IPS DF 6.9 (cell line): ENCODE data around the gene ANKRD44.
A peak's percentile ranks its signal among the peaks of the same experiment; 100 is the strongest.

Source experiments
- DNase-seq: peaks from one replicate; pipeline ENCODE4 v3.0.0-alpha.2; 2013; ENCODE audit warnings: low read depth, low spot score
- H3K27ac ChIP-seq: one replicate; pipeline ENCODE4 v1.5.1; 2013; ENCODE audit warnings: low read length, control low read depth
- H3K27me3 ChIP-seq: 2 replicates; pipeline ENCODE4 v1.6.1; 2013; ENCODE audit warnings: mild to moderate bottlenecking, low read length; ENCODE audit not compliant: control insufficient read depth, insufficient read depth
- H3K36me3 ChIP-seq: 2 replicates; pipeline ENCODE4 v1.6.1; 2013; ENCODE audit warnings: low read length; ENCODE audit not compliant: control insufficient read depth, insufficient read depth
- H3K4me1 ChIP-seq: 2 replicates; pipeline ENCODE4 v1.6.1; 2013; ENCODE audit warnings: low read length; ENCODE audit not compliant: control insufficient read depth, insufficient read depth
- H3K4me3 ChIP-seq: 2 replicates; pipeline ENCODE4 v1.5.1; 2013; ENCODE audit warnings: mild to moderate bottlenecking, low read length
- H3K9me3 ChIP-seq: 2 replicates; pipeline ENCODE4 v1.6.1; 2013; ENCODE audit warnings: low read length, inconsistent platforms; ENCODE audit not compliant: control insufficient read depth, insufficient read depth
- WGBS: extraction: QIAGEN DNeasy Blood & Tissue Kit; methylation state at CpG from one replicate; pipeline ENCODE4 v1.1.7; 2013; ENCODE audit warnings: mixed read lengths, missing lambda C conversion rate; ENCODE audit not compliant: insufficient read length, insufficient coverage; 5-methylcytosine and 5-hydroxymethylcytosine counted together

ANKRD44 gene

DNA sequence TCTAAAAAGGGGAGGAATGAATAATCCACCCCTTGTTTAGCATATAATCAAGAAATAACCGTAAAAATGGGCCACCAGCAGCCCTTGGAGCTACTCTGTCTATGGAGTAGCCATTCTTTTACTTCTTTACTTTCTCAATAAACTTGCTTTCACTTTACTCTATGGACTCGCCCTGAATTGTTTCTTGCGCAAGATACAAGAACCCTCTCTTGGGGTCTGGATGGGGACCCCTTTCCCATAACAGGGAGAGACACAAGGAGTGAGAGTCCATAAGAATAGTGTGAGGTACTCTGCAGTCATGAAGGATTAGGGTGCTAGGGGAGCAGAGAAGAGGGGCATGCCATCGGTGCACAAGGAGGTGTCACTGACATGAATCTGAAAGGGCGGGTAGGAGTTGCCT, 224.9 kb downstream of the ANKRD44 start:
- Histone ChIP-seq H3K4me3 (no peak overlapping the region), H3K4me1 (no peaks in the 10 kb centered on the region; the same call in 1 of the 2 replicates), H3K9me3 (no peaks in the 10 kb centered on the region), H3K27me3 (no peaks in the 10 kb centered on the region), H3K36me3 (no peaks in the 10 kb centered on the region), H3K27ac (no peak overlapping the region)
- DNase-seq: no peak
- no CpG with 5 or more reads among the region's 5 CpGs for WGBS

DNA sequence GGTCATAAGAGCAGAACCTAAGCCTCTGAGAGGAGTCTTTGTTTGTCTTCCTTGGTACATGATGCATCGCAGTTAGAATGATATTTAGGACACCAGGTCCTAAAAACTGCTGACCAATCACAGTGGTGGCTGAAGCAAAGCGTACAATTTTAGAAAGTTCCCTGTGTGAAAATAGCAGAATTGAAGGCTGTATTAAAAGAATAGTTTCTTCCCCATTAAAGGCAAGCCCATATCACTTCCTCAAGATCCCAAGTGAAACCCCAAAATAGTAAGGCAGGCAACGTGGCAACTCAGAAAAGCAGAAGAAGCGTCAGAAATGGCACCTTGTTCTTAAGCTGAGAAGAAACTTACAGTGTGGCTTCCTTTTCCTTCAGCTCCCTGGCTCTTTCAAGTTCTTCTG, 229.3 kb downstream of the ANKRD44 start:
- no peak overlapping the region for H3K27ac ChIP-seq
- no peaks in the 10 kb centered on the region for H3K9me3 ChIP-seq
- no peaks in the 10 kb centered on the region for H3K27me3 ChIP-seq
- WGBS: no CpG with 5 or more reads among the region's 4 CpGs
- DNase-seq: no peak
- H3K4me3 ChIP-seq: no peak overlapping the region
- no peaks in the 10 kb centered on the region; the same call in 1 of the 2 replicates for H3K4me1 ChIP-seq
- H3K36me3 ChIP-seq: no peaks in the 10 kb centered on the region

DNA sequence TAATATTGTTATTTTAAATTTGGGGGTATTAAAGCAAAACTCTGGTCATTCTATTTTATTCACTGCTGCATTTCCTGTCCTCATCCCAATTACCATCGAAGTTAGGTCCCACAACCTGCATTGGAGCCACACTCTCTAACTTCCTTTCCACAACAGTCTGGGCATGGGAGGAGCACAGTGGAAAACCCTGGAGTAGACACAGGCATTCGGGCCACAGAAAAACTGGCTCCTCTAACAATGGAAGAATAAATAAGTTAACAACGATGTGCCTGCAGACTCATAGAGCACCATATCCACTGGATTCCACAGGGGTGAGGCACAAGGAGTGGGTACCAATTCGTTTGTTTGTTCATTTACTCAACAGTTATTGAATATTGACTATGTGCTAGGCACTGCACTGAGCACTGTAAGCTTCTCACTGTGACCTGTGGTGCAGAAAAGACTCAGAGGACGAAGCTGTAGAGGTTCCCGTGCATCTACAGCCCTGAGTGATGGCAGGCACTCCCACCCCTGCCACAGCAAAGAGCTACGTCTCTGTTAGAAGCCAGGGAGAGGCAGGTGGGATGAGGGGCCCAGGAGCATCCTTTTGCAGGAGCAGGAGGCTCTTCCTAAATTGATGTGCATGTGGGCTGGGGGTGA, 229.9 kb downstream of the ANKRD44 start:
- no peaks in the 10 kb centered on the region; the same call in 1 of the 2 replicates for H3K4me1 ChIP-seq
- no peak overlapping the region for H3K27ac ChIP-seq
- H3K4me3 ChIP-seq: no peak overlapping the region
- H3K27me3 ChIP-seq: no peaks in the 10 kb centered on the region
- no peak for DNase-seq
- H3K9me3 ChIP-seq: no peaks in the 10 kb centered on the region
- H3K36me3 ChIP-seq: no peaks in the 10 kb centered on the region
- WGBS: no CpG with 5 or more reads among the region's 7 CpGs

DNA sequence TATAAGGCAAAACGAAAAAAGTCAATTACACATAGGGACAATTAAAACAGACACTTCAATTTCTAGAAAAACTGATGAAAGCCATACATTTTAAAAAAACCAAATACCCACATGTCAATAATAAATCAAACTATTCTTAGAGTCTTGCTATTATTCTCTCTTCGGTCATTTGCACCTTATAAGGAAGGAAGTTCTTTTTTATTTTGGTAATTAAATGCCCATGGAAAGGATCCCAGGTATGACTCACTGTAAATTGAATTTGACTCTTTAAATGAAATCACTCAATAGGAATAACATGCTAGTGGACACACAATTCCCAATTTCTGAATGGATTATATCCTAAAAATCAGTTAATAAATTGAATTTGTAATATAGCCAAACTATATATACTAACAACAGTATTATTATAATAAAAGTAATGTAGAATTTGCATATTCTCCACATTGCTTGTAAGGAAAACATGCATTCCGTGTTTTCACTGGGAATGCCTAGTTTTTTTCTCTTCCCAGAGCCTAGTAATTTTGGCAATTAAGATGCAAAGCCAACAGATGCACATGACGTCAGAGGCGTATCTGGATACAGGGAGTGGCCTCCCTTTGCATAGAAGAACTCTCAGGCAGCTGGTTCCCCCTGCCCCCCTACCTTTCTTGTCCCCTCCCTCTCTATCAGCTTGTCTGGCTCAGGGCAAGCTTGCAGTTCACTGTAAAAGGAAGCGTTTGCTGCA, 230.6 kb downstream of the ANKRD44 start:
- no peak overlapping the region for H3K4me3 ChIP-seq
- no peaks in the 10 kb centered on the region for H3K9me3 ChIP-seq
- WGBS: no CpG with 5 or more reads among the region's 6 CpGs
- no peak overlapping the region for H3K27ac ChIP-seq
- no peaks in the 10 kb centered on the region for H3K27me3 ChIP-seq
- DNase-seq: no peak
- no peaks in the 10 kb centered on the region; the same call in 1 of the 2 replicates for H3K4me1 ChIP-seq
- H3K36me3 ChIP-seq: no peaks in the 10 kb centered on the region

DNA sequence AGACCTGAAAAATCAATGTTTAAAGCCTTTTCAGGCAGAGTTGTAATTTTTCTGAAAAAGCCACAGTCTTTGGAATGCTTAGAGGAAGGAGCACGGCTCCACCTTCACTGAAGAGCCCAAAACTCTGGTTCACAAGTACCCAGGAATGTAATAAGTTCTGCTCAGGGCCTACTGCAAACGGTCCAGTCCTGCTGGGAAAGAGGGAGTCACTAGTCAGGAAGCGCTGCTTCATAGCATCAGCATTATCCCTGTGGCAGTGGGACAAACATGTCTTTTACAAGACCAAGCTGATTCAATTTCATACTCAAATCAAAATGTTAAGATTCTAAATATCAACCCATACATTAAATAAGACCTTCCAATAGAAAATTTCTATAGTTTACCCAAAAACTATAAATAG, 231.2 kb downstream of the ANKRD44 start:
- no peaks in the 10 kb centered on the region for H3K9me3 ChIP-seq
- H3K36me3 ChIP-seq: no peaks in the 10 kb centered on the region
- H3K27me3 ChIP-seq: no peaks in the 10 kb centered on the region
- no peaks in the 10 kb centered on the region; the same call in 1 of the 2 replicates for H3K4me1 ChIP-seq
- DNase-seq: no peak
- H3K4me3 ChIP-seq: no peak overlapping the region
- no peak overlapping the region for H3K27ac ChIP-seq
- no CpG with 5 or more reads among the region's 3 CpGs for WGBS

DNA sequence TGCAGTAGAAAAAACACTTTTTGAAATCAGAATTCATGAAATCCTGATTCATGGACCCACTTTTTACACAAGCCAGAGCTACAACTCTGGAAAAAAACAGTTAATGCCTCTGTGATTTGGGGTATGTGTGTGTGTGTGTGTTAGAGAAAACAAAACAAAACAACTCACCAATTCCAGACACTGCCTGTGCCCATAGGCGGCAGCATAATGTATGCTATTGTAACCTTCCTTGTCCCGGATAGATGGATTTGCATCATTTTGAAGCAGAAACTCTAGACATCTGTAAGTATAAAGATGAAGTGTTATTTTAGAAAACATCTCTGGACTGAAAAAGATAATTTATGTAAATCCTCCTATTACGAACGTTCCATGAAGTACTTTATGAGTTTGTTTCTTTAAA, 232.0 kb downstream of the ANKRD44 start:
- no peak overlapping the region for H3K4me3 ChIP-seq
- no peak overlapping the region for H3K27ac ChIP-seq
- no peaks in the 10 kb centered on the region for H3K9me3 ChIP-seq
- WGBS: no CpG with 5 or more reads among the region's 4 CpGs
- DNase-seq: no peak
- no peaks in the 10 kb centered on the region for H3K27me3 ChIP-seq
- no peaks in the 10 kb centered on the region for H3K36me3 ChIP-seq
- no peaks in the 10 kb centered on the region; the same call in 1 of the 2 replicates for H3K4me1 ChIP-seq

DNA sequence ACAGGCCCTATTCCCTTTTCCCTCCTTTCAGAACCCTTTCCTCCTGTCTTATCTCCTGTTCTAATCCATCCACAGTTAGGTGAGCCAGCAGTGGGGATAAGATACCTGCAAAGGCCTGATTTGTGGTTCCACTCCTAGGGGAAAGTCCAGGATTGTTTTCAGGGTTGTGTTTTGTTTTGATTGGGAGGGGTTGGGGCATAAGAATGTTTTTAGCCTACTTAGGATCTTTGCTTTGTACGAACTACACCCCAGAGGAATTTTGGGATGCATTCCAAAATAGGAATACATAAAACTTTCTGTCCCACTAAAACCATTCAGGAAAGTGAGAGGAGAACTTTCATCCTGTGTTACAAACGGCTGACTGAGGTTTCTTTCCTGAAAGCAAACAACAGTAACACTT, 233.2 kb downstream of the ANKRD44 start:
- H3K36me3 ChIP-seq: no peaks in the 10 kb centered on the region
- DNase-seq: no peak
- no peaks in the 10 kb centered on the region for H3K27me3 ChIP-seq
- no peaks in the 10 kb centered on the region; the same call in 1 of the 2 replicates for H3K4me1 ChIP-seq
- no peak overlapping the region for H3K4me3 ChIP-seq
- no peaks in the 10 kb centered on the region for H3K9me3 ChIP-seq
- no peak overlapping the region for H3K27ac ChIP-seq
- WGBS: no CpG with 5 or more reads among the region's 2 CpGs

DNA sequence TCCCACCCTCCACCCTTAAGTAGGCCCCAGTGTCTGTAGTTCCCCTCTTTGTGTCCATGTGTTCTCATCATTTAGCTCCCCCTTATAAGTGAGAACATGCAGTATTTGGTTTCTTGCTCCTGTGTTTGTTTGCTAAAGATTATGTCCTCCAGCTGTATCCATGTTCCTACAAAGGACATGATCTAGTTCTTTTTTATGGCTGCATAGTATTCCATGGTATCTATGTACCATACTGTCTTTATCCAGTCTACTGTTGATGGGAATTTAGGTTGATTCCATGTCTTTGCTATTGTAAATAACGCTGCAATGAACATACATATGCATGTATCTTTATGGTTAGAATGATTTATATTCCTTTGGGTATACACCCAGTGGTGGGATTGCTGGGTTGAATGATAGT, 233.9 kb downstream of the ANKRD44 start:
- no CpG with 5 or more reads among the region's 1 CpG for WGBS
- no peaks in the 10 kb centered on the region for H3K27me3 ChIP-seq
- H3K4me1 ChIP-seq: no peaks in the 10 kb centered on the region; the same call in 1 of the 2 replicates
- no peak overlapping the region for H3K4me3 ChIP-seq
- H3K36me3 ChIP-seq: no peaks in the 10 kb centered on the region
- H3K9me3 ChIP-seq: no peaks in the 10 kb centered on the region
- no peak for DNase-seq
- no peak overlapping the region for H3K27ac ChIP-seq

DNA sequence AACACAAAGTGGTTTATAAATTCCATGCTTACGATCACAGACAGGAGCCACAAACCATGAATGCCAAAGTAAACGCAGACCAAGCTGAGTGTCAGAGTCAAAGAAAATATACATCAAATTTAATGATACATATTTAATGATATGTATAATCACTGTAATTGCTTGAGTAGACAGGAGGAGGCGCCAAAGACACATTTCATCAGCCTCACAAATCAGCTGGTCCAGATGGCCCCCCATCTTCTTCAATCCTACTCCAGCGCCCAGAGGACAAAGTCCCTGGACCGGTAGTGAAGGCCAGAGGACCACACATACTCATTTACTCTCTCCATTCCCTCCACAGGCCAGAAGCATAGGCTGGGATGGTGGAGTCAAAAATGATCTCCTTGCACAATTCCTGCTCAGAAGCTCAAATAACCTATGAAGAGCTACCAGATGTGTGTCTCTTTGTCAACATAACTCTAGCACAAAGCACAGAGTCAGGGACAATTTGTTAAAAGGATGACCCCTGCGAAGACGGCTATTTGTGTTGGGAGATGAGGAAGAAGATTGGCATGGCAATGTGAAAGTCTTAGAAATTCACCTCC, 234.7 kb downstream of the ANKRD44 start:
- Histone ChIP-seq H3K27me3 (no peaks in the 10 kb centered on the region), H3K27ac (no peak overlapping the region), H3K9me3 (no peaks in the 10 kb centered on the region), H3K4me1 (no peaks in the 10 kb centered on the region), H3K4me3 (no peak overlapping the region), H3K36me3 (no peaks in the 10 kb centered on the region)
- no CpG with 5 or more reads among the region's 7 CpGs for WGBS
- DNase-seq: peak; percentile 11

DNA sequence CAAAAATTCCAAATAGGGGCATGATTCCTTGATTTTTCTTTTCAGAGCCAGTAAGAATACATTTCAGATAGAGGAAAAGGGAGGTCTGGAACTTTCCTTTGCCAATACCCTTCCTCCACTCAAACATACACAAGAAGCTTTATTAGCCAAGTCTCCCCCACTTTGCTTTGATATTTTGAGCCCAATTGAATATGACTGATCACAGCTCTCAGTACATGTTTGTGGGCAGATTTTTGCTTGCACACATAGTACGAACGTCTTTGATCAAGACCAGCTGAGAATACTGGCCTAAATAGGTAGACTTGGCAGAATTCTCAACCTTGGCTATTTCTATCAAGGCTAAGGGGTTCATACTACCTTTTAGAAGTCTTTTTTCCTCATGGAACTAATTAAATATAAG, 235.3 kb downstream of the ANKRD44 start:
- H3K4me1 ChIP-seq: no peaks in the 10 kb centered on the region
- no CpG with 5 or more reads among the region's 2 CpGs for WGBS
- H3K9me3 ChIP-seq: no peaks in the 10 kb centered on the region
- no peak overlapping the region for H3K4me3 ChIP-seq
- H3K27me3 ChIP-seq: no peaks in the 10 kb centered on the region
- DNase-seq: no peak
- H3K36me3 ChIP-seq: no peaks in the 10 kb centered on the region
- no peak overlapping the region for H3K27ac ChIP-seq
